GM21528 (cell line): ENCODE results near the gene ERC2.

ENCODE experiments used
- ATAC-seq: cut with Tn5 transposase; IDR thresholded peaks from one replicate; pipeline ENCODE4 v1.9.1; 2021; ENCODE audit warnings: mild to moderate bottlenecking, moderate library complexity; ENCODE audit not compliant: unreplicated experiment, low FRiP score

ERC2 gene

DNA sequence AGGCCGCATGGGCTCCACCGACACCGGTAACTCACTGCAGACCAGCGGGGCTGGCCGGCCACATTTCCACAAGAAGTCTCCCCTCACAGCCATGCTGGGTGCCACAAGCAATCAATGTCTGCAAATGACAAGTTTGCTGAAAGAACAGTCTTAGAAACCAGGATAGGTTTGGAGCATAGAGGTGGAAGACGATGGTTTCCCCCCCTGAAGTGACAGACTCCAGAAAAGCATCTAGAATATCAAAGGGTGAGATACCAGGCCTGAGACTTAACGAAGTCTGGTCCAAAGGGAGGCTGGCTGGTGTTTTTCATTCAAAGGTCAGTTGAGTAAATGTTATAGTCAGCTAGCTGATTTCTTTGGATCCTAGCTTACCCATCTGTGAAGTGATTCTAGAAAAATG, 931.1 kb downstream of the ERC2 start:
- no peak for ATAC-seq

DNA sequence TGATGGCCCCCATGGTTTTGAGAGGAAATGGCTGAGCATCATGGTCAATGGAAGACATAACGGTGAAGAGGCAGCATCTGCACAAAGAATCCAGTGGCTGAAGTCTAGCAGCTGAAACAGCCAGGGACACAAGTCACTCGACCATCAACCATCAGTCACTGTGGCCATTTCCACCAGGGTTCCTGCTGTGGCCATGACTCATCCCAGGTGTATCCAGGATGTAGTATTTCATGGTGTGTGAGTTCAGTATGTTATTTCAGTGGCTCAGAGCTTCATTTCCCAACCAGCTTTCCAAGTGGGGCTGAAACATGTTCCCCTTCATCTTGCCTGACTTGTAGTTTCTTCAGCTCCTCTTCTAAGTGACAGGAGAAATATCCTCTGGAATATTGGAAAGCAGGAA, 933.4 kb downstream of the ERC2 start:
- no peak for ATAC-seq

DNA sequence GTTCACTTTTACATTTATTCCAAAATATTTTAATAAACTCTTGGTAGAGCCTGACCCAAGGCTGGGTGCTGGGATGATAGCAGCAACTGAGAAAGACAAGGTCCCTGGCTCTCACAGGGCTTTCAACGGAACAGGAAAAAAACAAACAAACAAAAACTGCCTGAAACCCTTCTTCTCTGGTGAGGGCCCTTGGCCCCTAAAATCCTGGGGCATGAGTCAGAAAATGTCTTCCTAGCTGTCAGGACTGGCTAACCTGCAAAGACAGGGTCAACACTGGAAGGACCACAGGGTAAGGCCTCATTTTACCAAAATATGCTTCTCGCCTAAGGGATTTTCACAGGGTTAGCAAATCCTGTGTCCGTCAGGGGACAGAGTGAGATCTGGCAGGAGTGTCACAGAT, 935.5 kb downstream of the ERC2 start:
- no peak for ATAC-seq

DNA sequence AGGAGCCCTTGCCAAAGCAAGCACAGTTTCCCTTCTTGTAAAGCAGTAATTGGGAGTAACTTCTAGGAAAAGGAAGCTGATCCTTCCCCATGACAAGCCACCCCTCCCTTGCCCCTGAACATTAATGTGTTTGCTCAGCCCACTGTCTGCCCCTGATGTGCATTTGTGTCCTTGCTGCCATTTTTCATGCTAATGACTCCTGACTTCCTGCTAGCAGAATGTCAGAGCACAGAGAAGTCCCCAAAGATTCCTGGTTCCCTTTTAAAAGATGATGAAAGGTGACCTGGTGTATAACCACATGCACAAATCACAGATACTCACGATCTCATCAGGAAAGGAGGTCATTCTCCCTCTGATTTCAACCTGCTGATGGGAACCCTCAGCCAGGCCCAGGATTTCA, 936.9 kb downstream of the ERC2 start:
- ATAC-seq = no peak

DNA sequence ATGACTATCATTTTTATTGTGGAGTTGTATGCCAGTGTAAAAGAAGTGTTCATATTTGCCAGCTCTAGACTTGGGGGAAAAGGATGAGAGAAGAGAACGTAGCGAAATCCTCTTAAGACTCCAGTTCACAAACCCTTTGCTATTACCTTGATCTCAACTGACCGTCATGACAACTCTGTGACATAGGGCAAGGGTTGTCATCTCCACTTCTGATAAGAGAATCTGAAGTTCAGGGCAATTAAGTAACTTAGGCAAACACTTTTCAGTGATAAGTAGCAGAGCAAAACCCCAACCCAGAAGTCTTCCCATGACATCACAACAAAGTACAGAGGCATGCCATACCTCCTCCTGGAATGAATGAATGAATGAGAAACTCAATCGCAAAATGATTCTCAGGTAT, 940.9 kb downstream of the ERC2 start:
- ATAC-seq = no peak

DNA sequence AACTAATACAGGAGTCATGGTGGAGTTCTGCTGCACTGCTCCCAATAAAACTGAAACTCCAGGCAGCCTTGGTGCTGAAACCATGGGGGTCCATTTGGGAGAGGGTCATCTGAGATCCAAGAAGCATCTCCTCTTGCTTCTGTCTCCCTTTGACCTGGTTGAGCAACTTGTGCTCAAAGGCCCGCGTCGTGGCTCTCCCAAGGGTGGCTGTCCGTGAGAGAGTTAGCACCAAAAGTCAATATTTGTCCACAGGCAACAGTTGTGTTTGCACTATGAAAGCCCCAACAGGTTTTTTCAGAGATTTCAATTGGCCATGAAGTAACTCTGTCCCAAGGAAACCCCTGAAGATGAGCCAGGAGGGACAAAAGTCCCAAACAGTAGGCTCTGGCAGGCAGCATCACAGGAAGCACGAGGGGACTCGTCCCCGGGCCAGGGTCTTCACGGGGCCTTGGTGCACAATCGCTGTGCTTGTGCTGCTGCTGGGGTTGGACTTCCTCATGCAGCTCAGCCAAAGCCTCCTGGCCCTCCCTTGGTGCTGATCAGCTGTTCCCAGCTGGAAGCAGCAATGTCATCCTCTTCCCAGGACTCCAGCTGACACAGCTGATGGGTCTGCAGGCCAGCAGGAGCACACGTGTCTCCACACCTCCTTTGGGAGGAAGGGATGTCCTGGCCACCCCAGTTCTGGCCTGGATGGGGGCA, 941.8 kb downstream of the ERC2 start:
- no peak for ATAC-seq

DNA sequence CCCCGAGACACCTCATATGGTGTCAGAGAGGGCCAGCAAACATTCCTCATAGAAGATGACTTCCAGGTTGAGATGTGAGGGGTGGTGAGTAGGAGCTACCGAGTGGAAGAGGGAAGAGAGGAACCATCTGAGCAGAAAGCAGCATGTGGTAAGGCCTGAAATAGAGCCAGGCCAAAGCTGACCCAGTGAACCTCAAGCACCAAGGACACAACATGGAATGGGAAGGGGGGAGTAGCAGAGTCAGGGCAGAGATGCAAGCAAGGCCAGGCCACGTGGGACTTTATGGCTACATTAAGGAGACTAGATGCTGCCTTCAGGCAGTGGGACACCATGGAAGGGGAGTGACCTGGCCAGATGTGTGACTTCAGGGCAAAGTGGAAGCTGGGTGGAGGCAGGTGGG, 942.8 kb downstream of the ERC2 start:
- no peak for ATAC-seq

DNA sequence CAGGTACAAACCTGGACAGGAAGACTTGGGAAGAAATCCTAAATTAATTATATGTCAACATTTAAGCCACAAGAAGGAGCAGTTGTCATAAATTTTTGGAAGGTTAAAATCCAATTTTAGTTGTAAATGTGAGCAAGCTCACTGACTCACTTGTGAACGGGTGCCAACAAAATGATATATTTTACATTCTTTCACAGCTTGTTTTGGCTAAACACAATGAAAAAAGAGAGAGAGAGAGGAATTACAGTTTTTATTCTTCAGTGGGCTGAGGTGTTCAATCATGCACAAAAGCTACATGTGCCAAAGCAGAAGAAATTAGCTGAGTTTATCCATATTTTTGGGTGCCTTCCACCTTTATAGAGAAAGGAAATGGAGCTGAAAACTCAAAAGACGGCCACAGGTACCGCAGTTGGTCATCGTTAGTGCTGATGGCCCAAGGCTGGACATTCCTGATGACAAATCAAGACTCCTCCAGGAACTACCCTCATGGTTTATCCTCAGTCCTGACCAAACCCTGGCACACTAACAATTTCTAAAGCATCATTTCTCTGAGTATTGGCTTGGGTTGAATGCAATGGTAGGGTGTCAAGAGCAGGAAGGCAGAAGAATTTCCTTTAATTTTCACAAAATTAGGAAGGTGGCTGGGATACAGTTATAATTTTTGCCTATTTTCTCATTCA, 943.6 kb downstream of the ERC2 start:
- no peak for ATAC-seq

DNA sequence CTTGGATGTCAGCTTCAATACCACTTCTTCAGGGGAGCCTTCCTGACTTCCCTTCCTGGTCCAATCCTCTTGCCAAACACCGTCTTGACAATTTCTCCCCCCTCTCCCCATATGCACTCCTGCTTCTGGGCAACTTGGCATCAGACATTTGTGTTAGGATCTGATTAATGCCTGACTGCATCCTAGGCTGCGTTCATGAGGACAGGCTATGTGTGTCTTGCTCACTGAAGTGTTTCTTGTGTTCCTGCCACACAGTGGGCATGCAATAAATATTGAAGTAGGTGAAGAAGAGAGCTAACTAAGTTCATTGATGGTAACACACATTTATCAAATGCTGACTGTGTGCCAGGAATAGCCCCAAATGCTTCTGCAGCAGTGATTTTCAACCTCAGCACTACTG, 944.8 kb downstream of the ERC2 start:
- ATAC-seq = no peak

DNA sequence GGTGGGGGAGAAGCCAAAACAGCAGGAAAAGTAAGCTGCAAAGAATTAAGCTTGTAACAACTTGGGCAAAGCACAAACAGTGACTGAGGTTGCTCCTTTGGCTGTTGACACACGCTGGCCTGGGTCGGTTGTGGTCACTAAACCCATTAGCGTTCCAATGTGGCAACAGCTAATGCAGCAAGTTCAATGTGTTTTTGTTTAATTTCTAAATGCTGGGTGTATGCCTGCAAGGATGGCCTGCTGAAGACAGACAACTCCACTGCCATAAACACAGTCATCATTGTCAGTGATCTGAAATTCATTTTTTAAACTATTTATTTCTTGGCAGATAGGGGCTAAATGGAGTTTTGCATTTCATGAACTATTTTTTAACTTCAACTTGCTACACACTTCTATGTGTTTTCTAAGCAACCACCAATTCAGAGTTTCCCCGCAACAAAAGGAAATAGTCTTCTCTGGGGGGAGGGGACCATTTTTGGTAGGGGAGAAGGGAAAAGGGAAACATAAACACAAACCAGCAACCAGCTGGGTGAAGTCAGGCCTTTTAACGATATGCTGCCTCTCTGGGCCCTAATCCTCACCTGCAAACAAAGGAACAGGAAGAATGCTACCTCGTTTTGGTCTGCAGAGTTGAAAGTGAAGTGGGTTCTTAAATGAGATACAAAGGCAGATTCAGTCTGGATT, 946.4 kb downstream of the ERC2 start:
- ATAC-seq = no peak

DNA sequence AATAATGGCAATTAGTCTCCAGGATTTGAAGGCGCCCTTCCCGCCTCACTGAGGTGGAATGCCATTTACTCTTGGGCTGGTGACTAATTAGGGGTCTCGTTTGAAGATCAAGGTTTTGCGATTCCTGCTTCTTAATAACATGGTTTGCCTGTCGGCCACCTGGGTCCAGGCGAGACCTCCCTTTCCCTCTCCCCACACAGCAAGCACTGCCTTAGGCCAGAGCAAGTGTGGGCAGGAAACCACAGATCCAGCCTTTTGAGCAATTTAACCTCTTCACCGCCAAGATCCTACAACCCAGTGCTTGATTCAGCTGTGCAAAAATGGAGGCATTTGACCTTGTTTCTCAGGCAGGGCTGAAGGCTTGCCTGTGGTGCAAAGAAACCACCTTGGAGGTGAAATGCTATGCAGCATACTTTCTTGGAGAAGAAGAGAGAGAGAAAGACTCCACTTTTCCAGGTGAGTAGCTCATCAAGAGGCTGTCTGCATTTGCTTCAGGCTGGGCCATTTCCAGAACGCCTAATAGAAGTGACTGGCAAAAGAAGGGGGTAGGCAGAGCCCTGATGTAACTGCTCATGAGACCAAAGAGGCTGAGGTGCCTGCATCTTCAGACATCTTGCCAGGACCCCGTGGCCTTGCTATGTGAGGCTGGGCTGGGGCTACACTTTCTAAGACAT, 947.1 kb downstream of the ERC2 start:
- ATAC-seq = no peak

DNA sequence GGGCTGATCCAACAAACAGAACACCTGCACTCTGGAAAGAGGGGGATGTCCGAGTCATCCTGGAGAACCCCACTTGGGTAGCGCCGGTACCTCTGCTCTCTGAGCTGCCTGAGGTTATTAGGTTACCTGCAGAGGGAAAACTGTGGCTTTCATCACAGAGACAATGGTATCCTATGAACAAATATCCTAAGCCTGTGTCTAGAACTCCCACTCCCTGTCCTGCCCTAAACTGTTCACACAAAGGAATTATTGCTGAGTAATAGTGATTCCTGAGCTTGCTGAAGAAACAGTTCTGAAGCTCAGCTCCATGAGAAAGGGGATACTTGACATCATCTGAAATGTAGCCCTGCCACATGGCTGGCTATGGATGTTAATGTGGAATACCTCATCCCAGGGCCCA, 949.2 kb downstream of the ERC2 start:
- no peak for ATAC-seq

DNA sequence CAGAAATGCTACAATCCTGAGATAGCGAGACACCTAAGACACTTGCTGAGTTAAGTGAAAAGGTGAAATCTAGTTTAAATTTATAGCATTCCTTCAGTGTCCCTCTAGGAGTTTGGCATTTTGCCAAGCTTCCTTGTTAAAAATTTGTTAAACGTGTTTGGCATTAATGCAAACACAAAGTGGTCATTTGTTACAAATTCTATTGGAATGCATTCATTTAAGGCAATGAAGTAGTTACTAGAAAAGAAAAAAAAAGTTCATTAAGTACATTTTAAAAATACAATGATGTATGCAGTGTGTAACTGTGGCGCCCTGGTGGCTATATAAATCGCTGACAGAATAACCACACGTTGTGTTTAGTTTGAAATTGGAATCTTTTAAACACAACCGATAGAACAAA, 949.8 kb downstream of the ERC2 start:
- ATAC-seq = no peak

DNA sequence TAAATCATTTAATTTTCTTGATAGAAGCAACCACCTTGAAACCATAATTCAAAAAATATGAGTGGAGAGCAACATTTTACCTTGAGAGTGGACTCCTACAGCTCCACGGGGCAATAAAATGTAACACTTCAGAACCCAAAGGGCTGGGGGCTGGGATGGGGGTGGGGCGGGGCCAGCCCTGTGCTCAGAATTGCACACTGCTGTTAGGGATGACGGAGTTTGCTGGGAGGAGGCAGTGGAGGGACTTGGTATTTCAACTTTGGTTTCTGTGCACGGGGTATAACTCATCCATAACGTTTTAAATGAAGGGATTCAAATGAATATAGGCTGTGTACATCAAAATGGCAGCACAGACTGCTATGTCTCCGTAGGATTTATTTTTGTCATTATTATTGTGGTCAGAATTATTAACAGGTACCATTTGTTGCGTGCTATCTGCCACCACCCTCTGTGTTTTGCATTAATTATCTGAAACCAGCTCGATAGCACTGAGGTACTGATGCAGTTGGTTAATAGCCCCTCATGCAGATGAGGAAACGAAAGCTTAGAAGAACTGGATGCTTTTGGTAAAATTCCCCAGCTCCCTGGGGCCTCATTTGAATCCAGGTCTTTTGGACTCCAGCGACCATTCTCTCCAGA, 951.8 kb downstream of the ERC2 start:
- ATAC-seq = no peak

DNA sequence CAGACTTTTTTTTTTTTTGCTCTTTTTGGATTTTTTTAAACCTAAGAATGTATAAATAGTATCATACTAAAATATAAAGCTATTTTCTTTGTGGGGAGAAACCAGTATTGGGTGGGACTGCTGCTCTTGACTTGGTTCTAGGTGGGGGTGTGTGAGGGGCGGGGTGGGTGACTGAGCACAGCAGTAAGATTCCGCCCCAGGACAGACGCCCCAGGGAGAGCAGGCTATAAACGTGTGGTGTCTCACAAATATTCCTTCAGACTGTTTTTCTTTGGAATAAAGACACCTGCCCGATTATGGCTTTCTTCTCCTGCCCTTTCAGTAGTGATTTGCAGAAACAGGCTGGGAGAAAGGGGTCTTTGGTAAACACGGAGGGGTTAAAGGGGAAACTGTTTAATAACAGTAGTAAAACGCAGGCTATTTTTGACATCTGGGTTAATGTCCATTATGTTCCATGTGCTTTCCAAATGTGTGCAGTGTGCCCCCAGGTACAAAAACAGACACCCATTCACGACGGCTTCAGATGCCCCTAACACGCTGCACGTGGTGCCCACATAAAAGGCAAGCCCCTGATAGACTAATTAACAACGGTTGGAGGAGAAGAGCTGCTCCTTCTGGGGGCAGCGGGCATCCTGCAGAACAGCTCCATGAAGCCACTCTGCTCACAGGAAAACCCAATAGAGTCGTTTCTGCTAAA, 952.6 kb downstream of the ERC2 start:
- no peak for ATAC-seq

DNA sequence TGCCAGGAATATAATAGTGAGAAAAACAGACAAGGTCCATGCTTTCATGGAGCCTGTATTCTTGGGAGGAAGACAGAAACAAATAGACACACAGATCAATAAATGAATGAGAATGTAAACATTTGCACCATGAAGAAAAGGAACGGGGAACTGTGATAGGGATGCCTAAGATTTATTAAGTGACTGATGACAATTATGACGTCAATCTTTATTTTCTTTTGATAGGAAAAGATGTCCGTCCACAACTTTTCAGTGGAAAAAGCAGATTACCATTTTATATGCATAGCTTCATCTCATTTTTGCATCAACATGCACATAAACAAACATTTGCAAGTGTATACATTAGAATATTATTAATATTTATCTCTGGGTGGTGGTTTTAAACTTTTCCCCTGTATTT, 953.3 kb downstream of the ERC2 start:
- no peak for ATAC-seq

DNA sequence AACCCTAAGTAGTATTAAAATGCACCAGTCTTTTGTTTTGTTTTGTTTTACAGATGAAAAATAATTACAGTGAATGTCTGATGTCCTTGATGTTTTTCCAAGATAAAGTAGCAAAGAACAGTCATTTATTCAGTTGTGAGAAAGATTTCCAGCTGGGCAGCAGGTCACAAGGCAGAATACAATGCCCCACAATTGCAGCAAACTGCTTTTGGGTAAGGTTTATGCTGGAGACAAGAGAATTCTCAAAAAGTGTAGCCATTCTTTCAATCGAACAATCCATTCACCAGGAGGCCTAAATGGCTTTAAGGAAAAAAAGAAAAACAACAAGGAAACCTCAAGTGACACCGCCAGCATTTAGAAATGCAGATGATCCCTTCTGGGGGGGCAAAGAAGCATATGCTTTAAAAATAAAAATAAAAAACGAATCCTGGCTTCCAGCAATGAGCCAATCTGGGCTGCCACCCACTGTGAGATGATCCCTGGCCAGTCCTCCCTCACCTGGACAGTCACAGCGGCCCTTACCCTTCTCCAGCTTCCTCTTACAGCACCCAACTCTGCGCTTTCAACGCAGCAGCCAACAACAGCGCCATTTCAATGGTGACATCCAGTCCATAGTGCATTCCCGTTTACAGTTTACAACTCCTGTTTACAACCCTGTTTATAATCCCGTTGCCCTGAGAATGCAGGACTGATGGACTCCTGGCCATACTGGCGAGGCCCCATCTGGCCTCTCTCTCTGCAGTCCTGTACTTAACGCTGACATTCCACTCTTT, 955.5 kb downstream of the ERC2 start:
- ATAC-seq = no peak

DNA sequence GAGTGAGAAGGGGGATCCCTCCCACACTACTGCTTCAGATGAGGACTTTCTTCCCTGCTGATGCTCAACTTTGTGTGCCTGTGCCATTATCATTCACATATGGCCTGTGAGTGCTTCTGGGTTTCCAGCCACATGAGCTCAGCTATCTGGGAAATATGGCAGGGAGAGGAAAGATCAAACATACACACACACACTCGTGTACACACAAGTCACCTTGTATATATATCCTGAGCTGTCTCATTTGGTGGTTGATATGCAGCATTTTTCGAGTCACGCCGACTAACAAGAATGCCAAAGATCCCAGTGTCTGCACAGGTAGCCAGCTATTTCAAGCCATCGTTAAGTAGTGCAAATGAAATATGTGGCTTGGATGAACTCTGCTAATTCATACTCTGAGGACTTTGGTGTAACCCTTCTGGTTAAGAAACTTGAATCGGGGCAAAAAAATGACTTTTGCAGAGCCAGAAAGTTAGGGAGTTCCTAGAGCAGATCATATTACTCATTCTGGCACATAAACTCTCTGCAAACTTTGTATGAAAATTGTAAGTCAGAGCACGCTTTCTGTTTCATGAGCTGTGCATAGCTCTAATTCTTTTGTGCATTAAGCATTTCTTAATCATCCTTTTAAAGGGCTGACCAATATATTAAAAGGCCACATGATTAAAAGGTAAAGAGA, 956.2 kb downstream of the ERC2 start:
- ATAC-seq = no peak

DNA sequence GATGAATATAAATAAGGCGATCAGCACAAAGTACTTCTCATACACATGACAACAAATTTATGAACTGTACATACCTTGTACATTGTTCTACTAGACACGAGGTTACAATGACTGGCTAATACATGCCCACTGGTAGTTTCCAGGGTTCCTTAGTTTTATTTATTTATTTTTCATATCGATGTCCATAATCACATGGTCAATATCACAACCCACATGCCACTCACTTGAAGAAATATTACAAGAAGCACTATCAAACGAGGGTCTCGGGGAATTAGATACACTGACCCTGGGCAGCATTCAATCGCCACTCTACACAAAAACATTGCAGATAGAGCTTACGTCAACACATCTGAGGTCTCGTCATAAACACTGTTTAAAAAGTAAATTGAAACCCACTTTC, 959.9 kb downstream of the ERC2 start:
- ATAC-seq = no peak
